Renal cortical epithelial cell (primary cell): ENCODE results near the gene PRRT2. TPM values are rescaled to one million over a fixed set of nuclear protein-coding genes. Genes with fewer than 3 reads are reported as not detected.
"Not testable (repeated sequence)": the region's sequence is repeated elsewhere in the genome, so short reads cannot be mapped to it uniquely, and the experiment has no call there.

ENCODE experiments used
- DNase-seq: peaks from one replicate; pipeline ENCODE4 v3.0.0-alpha.2; 2011; ENCODE audit warnings: low read depth
- total RNA-seq: library from RNA; depleted of rRNA; stranded (reverse); fragments of >200 nt; gene quantifications from 2 replicates; pipeline ENCODE4 v1.2.3, GENCODE V29; 2014

The PRRT2 gene
- 0.25 and 0.35 TPM in 2 replicates for total RNA-seq

GRCh38 chr16:29811896-29812665 is at the start of gene PRRT2:
Gene PRRT2, plus strand, starts transcription at chr16:29812193. Its CDS starts 862 bp downstream, at chr16:29813055.
- no peak for DNase-seq

DNA sequence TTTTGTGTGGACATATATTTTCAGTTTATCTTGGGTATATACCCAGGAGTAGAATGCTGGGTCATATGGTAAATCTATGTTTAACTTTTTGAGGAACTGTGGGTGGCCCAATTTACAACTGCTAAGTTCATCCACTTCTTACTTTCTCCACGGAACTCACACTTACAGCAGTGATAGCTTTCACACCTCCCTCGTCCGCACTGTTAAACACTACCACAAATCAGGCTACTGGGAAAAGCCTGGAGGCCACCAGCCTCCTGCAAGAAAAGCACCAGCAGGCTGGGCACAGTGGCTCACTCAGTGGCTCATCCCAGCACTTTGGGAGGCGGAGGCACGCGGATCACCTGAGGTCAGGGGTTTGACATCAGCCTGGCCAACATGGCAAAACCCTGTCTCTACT is 48.7 kb upstream of the PRRT2 start:
- DNase-seq: no peak

- DNase-seq: no peak
These were observed 46.6 kb upstream of the PRRT2 start for GRCh38 chr16:29765167-29766032.

- DNase-seq: no peak
These were observed 45.4 kb upstream of the PRRT2 start for GRCh38 chr16:29766571-29766970.

DNA sequence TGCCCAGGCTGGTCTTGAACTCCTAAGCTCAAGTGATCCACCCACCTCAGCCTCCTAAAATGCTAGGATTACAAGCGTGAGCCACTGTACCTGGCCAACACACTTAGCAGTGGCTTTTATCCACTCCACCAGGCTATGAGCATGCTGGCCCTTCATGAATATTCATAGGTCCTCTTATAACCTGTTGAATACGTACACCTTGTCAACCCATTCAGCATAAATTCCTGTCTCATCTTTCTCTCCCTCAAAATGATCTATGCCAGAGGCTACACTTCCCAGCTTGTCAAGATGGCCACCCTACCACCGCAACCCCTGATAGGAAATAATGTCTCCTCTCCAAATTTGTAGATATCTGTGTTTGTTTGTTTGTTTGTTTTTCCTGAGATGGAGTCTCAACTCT is 44.9 kb upstream of the PRRT2 start:
- DNase-seq: no peak

DNA sequence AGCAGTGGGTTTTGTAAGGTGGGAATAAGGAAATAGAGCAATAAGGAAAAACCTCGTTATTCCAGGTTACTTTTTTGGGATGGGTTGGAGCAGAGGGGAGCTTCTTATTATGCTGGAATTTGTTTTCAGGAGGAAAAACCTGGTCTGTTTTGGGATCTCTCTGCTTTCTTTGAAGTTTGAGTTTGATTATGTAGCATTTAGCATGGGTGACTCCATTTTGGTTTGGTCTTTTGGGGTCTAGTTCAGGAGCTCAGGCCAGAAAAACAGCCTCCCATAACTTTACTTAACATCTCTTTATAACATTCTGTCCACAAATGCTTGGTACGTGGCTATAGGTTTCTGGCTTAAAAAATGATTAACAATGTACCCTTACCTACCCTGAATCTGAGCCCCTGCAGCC is 42.5 kb upstream of the PRRT2 start:
- no peak for DNase-seq

DNA sequence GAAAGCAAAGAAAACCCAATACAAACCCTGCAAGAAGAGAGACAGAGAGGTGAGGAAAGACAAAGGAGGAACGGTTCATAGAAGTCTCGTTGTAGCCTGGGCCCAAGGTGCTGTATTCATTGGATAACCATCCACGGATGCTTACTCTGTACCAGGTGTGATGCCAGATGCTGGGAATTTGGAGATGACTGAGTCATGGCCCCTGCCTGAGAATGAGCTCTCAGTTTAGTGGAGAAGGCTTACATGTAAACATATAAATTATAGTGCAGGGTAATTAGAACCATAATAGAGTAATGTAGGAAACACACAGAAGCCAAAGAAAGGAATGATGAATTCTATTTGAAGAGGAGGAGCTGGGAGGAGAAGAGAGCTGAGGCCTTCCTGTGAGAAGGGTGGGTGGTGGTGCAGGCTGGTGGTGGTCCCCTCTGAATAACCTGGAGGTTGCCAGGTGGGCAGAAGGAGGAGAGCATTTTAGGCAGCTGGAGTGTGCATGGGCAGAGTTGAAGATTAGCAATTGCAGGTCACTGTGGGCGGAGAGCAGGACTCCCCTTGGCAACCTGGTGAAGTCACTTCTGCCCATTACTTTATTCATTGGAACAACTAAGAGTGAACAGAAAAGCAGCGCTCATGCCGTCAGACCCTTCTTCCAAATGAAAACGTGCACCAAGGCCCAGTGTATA is 41.6 kb upstream of the PRRT2 start:
- no peak for DNase-seq

- DNase-seq: not testable (repeated sequence)
These were observed 39.7 kb upstream of the PRRT2 start for GRCh38 chr16:29772330-29772729.

GRCh38 chr16:29774730-29775129 is 37.3 kb upstream of the PRRT2 start:
- DNase-seq: no peak

DNA sequence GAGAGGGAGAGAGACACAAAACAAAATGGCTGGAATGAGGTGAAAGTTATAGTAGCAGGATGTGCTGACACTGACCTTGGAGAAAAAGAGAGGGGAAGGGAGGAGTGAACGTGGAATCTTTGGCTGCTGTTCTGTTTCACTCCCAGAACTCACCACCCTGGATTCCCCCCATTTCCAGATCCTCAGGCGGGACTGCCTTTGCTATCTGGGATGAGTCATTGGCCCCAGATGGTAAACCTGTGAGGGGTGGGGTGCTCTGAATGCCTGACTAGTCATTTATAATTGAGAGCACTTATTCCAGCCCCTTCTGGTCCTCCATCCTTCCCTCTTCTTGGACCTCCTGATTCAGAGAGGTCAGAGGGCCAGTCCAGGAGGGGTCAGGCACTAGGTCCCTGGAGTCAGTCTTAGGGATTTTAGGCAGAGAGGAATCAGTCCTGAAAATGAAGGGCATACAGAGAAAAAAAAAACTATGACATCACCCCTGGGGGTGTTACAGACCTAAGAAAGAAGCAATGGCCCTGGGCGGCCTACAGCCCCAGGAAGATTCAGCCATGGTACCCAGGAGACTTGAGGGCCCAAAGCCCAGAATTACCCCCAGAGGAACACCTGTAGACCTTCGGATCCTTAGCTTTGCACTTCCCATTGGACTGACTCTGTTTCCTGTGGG is 36.1 kb upstream of the PRRT2 start:
- DNase-seq: peak; percentile 26

DNA sequence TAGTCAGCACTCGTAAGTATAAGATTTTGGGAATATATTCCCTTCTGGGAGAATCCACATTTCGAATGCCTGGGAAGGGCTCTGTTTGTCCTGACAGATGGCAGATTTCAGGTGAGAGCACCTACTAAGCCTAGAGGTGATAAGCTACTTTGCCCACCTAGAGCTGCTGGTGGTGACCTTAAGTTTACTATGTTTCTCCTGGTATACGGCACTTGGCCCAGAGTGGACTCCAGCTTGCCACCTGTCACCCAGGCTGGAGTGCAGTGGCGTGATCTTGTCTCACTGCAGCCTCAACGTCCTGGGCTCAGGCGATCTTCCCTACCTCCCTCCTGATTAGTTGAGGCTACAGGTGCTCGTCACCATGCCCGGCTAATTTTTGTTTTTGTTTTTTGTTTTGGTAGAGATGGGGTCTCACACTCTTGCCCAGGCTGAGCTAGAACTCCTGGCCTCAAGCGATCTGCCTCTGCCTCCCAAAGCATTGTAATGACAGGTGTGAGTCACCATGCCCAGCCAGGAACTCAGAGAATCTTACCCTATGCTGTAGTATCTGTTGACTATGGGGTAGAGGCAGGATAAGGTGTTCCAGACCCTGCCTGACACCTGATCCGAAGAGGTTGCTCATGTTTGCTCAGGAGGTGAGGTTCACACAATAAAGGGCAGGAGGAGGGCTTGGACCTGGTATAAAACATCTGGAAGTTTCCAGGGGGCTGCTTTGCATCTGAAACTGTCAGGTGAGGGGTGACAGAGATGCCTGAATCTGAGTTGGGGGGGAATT is 34.2 kb upstream of the PRRT2 start, which contains the start of gene ZG16:
ZG16 (plus strand) TSS at position 681 of the 775 bp plus-strand sequence. CDS start 1,011 bp downstream, outside the sequence.
- DNase-seq: no peak

DNA sequence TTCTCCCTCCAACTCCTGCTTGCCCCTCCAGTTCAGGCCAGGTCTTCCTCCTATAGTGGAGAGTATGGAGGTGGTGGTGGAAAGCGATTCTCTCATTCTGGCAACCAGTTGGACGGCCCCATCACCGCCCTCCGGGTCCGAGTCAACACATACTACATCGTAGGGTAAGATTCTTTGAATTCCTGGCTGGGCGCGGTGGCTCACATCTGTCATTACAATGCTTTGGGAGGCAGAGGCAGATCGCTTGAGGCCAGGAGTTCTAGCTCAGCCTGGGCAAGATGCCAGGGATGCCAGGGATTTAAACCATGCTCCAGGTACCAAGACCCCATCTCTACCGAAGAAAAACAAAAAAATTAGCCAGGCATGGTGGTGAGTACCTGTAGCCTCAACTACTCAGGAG is 32.5 kb upstream of the PRRT2 start:
- DNase-seq: no peak

DNA sequence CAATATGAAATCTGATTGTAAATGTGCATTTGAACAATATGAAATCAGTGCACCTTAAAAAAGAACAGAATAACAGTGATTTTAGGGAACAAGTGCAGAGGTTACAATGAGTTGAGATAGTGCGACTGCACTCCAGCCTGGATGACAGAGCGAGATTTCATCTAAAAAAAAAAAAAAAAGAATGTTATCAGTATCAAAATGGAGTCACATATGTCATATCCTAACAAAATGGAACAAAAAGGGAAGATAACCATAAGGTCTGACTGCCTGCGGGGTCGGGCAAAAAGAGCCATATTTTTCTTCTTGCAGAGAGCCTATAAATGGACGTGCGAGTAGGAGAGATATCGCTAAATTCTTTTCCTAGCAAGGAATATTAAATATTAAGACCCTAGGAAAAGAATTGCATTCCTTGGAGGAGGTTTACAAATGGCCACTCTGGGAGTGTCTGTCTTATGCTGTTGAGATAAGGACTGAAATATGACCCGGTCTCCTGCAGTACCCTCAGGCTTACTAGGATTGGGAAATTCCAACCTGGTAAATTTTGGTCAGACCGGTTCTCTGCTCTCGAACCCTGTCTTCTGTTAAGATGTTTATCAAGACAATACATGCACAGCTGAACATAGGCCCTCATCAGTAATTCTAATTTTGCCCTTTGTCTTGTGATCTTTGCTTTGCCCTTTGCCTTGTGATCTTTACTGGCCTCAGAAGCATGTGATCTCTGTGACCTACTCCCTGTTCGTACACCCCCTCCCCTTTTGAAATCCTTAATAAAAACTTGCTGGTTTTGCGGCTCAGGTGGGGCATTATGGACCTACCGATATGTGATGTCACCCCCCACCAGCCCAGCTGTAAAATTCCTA is 28.7 kb upstream of the PRRT2 start:
- DNase-seq: not testable (repeated sequence)

DNA sequence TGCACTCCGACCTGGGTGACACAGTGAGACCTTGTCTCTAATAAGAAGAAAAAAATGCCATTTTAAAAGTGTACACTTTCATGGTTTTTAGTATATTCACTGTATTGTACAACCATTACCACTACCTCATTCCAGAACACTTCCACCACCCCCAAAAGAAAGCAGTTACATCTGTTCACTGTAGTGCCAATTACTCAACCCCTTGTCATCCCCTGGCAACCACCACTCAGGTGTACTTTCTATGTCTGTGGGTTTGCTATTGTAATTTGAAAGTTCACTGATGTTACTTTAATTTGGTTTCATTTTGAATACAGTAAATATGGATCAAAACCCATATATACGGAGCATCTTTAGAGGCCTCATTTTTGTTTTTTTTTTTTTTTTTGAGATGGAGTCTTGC is 27.8 kb upstream of the PRRT2 start:
- DNase-seq: no peak

DNA sequence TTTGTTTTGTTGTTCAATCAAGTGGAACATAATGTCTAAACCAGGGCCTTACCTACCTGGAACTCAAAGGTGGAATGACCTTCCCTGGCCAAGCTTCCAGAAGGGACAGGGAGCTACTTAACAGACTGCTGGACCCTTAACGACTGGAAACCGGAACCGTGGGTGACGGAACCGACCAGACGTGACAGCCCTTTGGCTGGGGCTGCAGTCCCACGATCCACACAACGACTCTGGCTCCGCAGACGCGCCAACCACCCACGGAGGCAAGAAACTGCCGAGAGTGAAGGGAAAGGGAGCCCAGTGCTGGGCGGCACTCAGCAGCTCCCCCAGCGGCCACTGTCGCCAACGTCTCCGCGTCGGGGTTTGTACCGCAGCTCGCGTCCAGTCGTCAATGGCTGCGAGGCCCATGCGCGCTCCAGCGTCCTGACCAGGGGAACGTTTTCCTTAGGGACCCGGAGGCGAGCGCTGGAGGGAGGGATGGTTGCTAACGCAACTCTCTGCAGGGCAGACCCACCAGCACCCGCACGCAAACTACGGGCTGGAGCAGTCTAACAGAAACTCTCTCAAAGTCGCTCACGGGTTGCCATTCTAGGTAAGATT is 27.0 kb upstream of the PRRT2 start:
- peak; percentile 52 for DNase-seq

DNA sequence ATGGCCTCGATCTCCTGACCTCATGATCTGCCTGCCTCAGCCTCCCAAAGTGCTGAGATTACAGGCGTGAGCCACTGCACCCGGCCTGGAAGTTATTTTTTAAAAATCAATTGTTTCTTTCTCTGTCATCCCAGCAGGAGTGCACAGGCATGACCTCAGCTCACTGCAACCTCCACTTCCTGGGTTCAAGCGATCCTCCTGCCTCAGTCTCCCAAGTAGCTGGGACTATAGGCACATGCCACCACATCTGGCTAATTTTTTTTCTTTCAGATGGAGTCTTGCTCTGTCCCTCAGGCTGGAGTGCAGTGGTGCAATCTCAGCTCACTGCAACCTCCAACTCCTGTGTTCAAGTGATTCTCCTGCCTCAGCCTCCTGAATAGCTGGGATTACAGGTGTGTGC is 24.8 kb upstream of the PRRT2 start:
- not testable (repeated sequence) for DNase-seq

DNA sequence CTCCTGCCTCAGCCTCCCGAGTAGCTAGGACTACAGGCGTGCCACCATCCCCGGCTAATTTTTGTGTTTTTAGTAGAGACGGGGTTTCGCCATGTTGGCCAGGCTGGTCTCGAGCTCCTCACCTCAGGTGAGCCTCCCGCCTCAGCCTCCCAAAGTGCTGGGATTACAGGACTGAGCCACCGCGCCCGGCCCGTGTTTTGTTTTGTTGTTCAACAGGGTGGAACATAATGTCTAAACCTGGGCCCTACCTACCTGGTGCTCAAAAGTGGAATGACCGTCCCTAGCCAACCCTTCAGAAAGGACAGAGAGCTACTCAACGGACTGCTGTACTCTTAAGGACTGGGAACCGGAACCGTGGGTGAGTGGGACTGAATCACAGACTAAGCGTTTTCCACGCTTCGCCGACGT is 22.2 kb upstream of the PRRT2 start:
- DNase-seq: no peak

DNA sequence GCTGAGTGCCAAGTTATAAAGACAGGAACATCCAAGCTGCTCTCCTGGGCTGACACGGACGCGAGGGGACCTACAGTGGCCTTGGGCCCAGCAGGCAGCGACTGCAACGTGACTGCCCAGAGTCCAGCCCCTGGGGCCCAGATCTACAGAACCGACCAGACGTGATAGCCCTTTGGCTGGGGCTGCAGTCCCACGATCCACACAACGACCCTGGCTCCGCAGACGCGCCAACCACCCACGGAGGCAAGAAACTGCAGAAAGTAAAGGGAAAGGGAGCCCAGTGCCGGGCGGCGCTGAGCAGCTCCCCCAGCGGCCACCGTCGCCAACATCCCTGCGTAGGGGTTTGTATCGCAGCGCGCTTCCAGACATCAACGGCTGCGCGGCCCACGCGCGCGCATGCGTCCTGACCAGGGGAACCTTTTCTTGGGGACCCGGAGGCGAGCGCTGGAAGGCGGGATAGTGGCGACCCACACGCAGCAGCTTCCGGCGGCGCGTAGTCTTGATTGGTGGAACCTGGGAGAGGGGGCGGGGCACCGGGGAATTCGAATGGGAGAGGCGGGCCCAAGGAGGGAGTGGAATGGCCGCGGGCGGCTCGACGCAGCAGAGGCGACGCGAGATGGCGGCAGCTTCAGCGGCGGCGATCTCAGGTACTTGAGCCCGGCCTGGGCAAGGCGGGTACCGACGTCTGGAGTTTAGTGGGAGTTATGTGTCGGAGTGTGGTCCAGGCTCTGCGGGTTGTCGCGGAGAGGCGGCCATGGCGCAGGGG is 21.6 kb upstream of the PRRT2 start, which contains the start of gene KIF22:
KIF22 (plus strand) TSS at position 569 of the 766 bp plus-strand sequence; CDS start at position 578, 9 bp downstream.
- DNase-seq: peak; percentile 93
